HepG2 (cell line): Measurements from ENCODE around the gene SLCO3A1.

Source experiments
- ARID2 ChIP-seq: sonication (generic); formaldehyde crosslinking; IDR thresholded peaks from 2 replicates; pipeline ENCODE4 v1.8.1; 2022; ENCODE audit warnings: mild to moderate bottlenecking, missing genetic modification reagents, borderline replicate concordance
- ATF2 ChIP-seq: sonication (generic); formaldehyde crosslinking; IDR thresholded peaks from 2 replicates; pipeline ENCODE4 v1.4.0; 2020; ENCODE audit warnings: missing genetic modification reagents
- CBX5 ChIP-seq: sonication (generic); formaldehyde crosslinking; IDR thresholded peaks from 2 replicates; pipeline ENCODE4 v1.4.0; 2020; ENCODE audit warnings: missing genetic modification reagents, borderline replicate concordance
- CTCF ChIP-seq: sonication (generic); formaldehyde crosslinking; IDR thresholded peaks from 2 replicates; pipeline ENCODE4 v1.5.0; 2020; ENCODE audit warnings: mild to moderate bottlenecking, missing genetic modification reagents, moderate library complexity
- EP300 ChIP-seq, 3 experiments: sonication (generic) in 1 of 3; formaldehyde crosslinking in 1 of 3; IDR thresholded peaks; 2 replicates each; pipeline versions ENCODE4 v1.5.1 to v1.6.1; 2011 to 2020; ENCODE audit warnings: low read depth in 2 of 3, low read length in 2 of 3, borderline replicate concordance in 1 of 3, improper control_type of control experiment in 1 of 3, mild to moderate bottlenecking in 1 of 3, missing genetic modification reagents in 1 of 3, moderate library complexity in 1 of 3
- JUN ChIP-seq: sonication (generic); formaldehyde crosslinking; IDR thresholded peaks from 2 replicates; pipeline ENCODE4 v1.4.0; 2020; ENCODE audit warnings: mild to moderate bottlenecking, missing genetic modification reagents
- RAD21 ChIP-seq: fragments of 450-650 bp; formaldehyde crosslinking; IDR thresholded peaks from 2 replicates; pipeline ENCODE4 v1.5.0; 2020; ENCODE audit warnings: mild to moderate bottlenecking
- SIN3A ChIP-seq: IDR thresholded peaks from 2 replicates; pipeline ENCODE4 v1.6.1; 2011; ENCODE audit warnings: low read depth, mild to moderate bottlenecking, control low read depth, low read length, borderline replicate concordance
- SMARCC2 ChIP-seq: fragments of 450-650 bp; IDR thresholded peaks from 2 replicates; pipeline ENCODE4 v1.6.1; 2017; ENCODE audit warnings: antibody characterized with exemption, mild to moderate bottlenecking
- ZNF142 ChIP-seq: sonication (generic); formaldehyde crosslinking; IDR thresholded peaks from 2 replicates; pipeline ENCODE4 v1.4.0; 2020; ENCODE audit warnings: missing genetic modification reagents
- ZNF235 ChIP-seq: sonication (generic); formaldehyde crosslinking; IDR thresholded peaks from 2 replicates; pipeline ENCODE4 v1.8.1; 2023; ENCODE audit warnings: mild to moderate bottlenecking, missing genetic modification reagents, borderline replicate concordance
- ZNF354B ChIP-seq: sonication (generic); formaldehyde crosslinking; IDR thresholded peaks from 2 replicates; pipeline ENCODE4 v1.8.0; 2022; ENCODE audit warnings: mild to moderate bottlenecking, missing genetic modification reagents
- ZNF609 ChIP-seq: sonication (generic); formaldehyde crosslinking; IDR thresholded peaks from 2 replicates; pipeline ENCODE4 v1.4.0; 2020; ENCODE audit warnings: mild to moderate bottlenecking, missing genetic modification reagents, borderline replicate concordance

GRCh38 chr15:91878319-91878870 lies 24.9 kb downstream of the SLCO3A1 start:
- TF ChIP-seq ZNF142 (CRISPR knock-in tag) (no peak), ARID2 (CRISPR knock-in tag) (no peak), CTCF (no peak), CBX5 (CRISPR knock-in tag) (no peak), JUN (CRISPR knock-in tag) (no peak), RAD21 (CRISPR knock-in tag) (no peak), SMARCC2 (no peak), ZNF609 (CRISPR knock-in tag) (no peak), EP300 (IDR thresholded peaks at IDR 0.05; ENCODE audit: low read depth in 2 of 2, low read length in 2 of 2) (no peak), EP300 (CRISPR knock-in tag; IDR thresholded peaks at IDR 0.05; ENCODE audit: borderline replicate concordance) (no peak), ZNF354B (CRISPR knock-in tag) (no peak), SIN3A (no peak), ZNF235 (CRISPR knock-in tag) (no peak), ATF2 (CRISPR knock-in tag) (no peak)
